Endothelial cell of umbilical vein (primary cell): ENCODE results near the gene CARS1. TPM values are rescaled to one million over a fixed set of nuclear protein-coding genes. Genes with fewer than 3 reads are reported as not detected.

ENCODE experiments used
- BruUV-seq: library from RNA; stranded (reverse); fragments of 400-500 nt; replicated peaks from 2 replicates; lab custom pipeline; 2021; lab: Mats Ljungman, UMichigan
- CTCF ChIA-PET: fragments of 300-600, 350-600 bp; sonication (Branson Sonifier 250); formaldehyde crosslinking; loops from one replicate; lab custom pipeline; 2021; ENCODE audit warnings: antibody characterized with exemption, inconsistent platforms; lab: Charles Lee
- POLR2A ChIA-PET: fragments of 300-600, 350-600 bp; sonication (Branson Sonifier 250); formaldehyde crosslinking; loops from one replicate; lab custom pipeline; 2021; ENCODE audit warnings: antibody characterized with exemption, inconsistent platforms; lab: Charles Lee
- DNase-seq: peaks from one replicate; pipeline ENCODE4 v3.0.0-alpha.2; 2011; ENCODE audit warnings: low read depth, low spot score
- FAIRE-seq: peaks from 2 replicates; lab custom pipeline; 2011; peaks lifted over from hg19 to GRCh38; lab: Jason Lieb, UNC
- H2AFZ ChIP-seq: 2 replicates; pipeline ENCODE4 v1.6.0; 2012; ENCODE audit warnings: low read depth, low read length, control low read depth, inconsistent platforms
- H3K27ac ChIP-seq: 2 replicates; pipeline ENCODE4 v1.5.1; 2011; ENCODE audit warnings: low read depth, mild to moderate bottlenecking, control low read depth, low read length, moderate library complexity; ENCODE audit not compliant: insufficient read depth
- H3K27me3 ChIP-seq, 2 experiments: 2 replicates each; pipeline versions ENCODE4 v1.6.0 to v1.6.1; 2011; ENCODE audit warnings: low read length in 2 of 2, mixed read lengths in 1 of 2; ENCODE audit not compliant: control insufficient read depth in 2 of 2, insufficient read depth in 2 of 2
- H3K36me3 ChIP-seq, 2 experiments: 2 replicates in 1 of 2; 3 replicates in 1 of 2; pipeline ENCODE4 v1.5.1; 2011; ENCODE audit warnings: low read length in 2 of 2, mild to moderate bottlenecking in 1 of 2, moderate library complexity in 1 of 2; ENCODE audit not compliant: control insufficient read depth in 2 of 2, insufficient read depth in 2 of 2; ENCODE audit errors: extremely low read depth in 1 of 2
- H3K4me1 ChIP-seq: 3 replicates; pipeline ENCODE4 v1.5.1; 2011; ENCODE audit warnings: mild to moderate bottlenecking, low read length; ENCODE audit not compliant: control insufficient read depth, insufficient read depth; ENCODE audit errors: extremely low read depth
- H3K4me2 ChIP-seq: 2 replicates; pipeline ENCODE4 v1.6.1; 2011; ENCODE audit warnings: low read length, control low read depth, mixed read lengths; ENCODE audit not compliant: insufficient read depth
- H3K4me3 ChIP-seq, 3 experiments: fragments of 200-600 bp in 1 of 3; sonication (generic), shearing (Covaris generic) in 1 of 3; replicated peaks in 1 of 3; 2 replicates each; pipeline ENCODE4 v1.5.1; 2011 to 2016; ENCODE audit warnings: control low read depth in 3 of 3, low read length in 3 of 3, mild to moderate bottlenecking in 2 of 3, inconsistent platforms in 1 of 3, low read depth in 1 of 3, moderate library complexity in 1 of 3; ENCODE audit not compliant: insufficient read depth in 1 of 3
- H3K79me2 ChIP-seq: 2 replicates; pipeline ENCODE4 v1.6.0; 2012; ENCODE audit warnings: low read length, inconsistent platforms; ENCODE audit not compliant: control insufficient read depth, insufficient read depth
- H3K9ac ChIP-seq: replicated peaks from 2 replicates; pipeline ENCODE3; 2011; ENCODE audit warnings: low read length, control low read depth; ENCODE audit not compliant: insufficient read depth; ENCODE audit errors: extremely low read depth
- H3K9me1 ChIP-seq: replicated peaks from 3 replicates; pipeline ENCODE4 v1.6.0; 2011; ENCODE audit warnings: mild to moderate bottlenecking, low read length; ENCODE audit not compliant: control insufficient read depth, insufficient read depth; ENCODE audit errors: extremely low read depth
- H3K9me3 ChIP-seq: replicated peaks from 2 replicates; pipeline ENCODE4 v1.5.1; 2012; ENCODE audit warnings: low read length, inconsistent platforms; ENCODE audit not compliant: control insufficient read depth, insufficient read depth
- H4K20me1 ChIP-seq: replicated peaks from 2 replicates; pipeline ENCODE3; 2011; ENCODE audit warnings: mild to moderate bottlenecking, low read length; ENCODE audit not compliant: control insufficient read depth, insufficient read depth; ENCODE audit errors: extremely low read depth
- EZH2 ChIP-seq: IDR thresholded peaks from 2 replicates; pipeline ENCODE4 v1.6.1; 2012; ENCODE audit warnings: borderline replicate concordance, low read depth, mild to moderate bottlenecking, moderate library complexity, low read length, inconsistent platforms; ENCODE audit not compliant: severe bottlenecking
- FOS ChIP-seq: IDR thresholded peaks from 2 replicates; pipeline ENCODE4 v1.6.1; 2011; ENCODE audit warnings: mild to moderate bottlenecking, low read length, moderate library complexity, borderline replicate concordance; ENCODE audit not compliant: insufficient read depth
- JUN ChIP-seq: IDR thresholded peaks from 2 replicates; pipeline ENCODE4 v1.6.1; 2011; ENCODE audit warnings: borderline replicate concordance, low read depth; ENCODE audit not compliant: insufficient read length, insufficient read depth
- POLR2AphosphoS5 ChIP-seq: IDR thresholded peaks from 2 replicates; pipeline ENCODE4 v1.6.1; 2012; ENCODE audit warnings: low read depth, mild to moderate bottlenecking, control low read depth, low read length, moderate library complexity; ENCODE audit not compliant: insufficient read depth
- dilution Hi-C: fragments of 300-500 bp; cut with MboI; formaldehyde crosslinking; loops from one replicate; pipeline ENCODE4 v1.15.0; 2019; ENCODE audit warnings: low sequenced_read_pairs; ENCODE audit not compliant: extremely low pct_ligation_motif_present
- intact Hi-C: fragments of 100-400 bp; cut with micrococcal nuclease; formaldehyde crosslinking; loops from one replicate; pipeline ENCODE4 v1.10.0; 2022
- polyA plus RNA-seq, 4 experiments: library from polyadenylated mRNA; depleted of rRNA in 3 of 4; stranded (reverse) in 3 of 4; unstranded in 1 of 4; fragments of >200 nt; gene quantifications; 2 replicates each; pipeline versions ENCODE4 v1.2.1 to v1.2.3, GENCODE V29; 2011 to 2012; ENCODE audit warnings: missing spikeins in 1 of 4
- total RNA-seq: library from RNA; stranded (reverse); gene quantifications from 2 replicates; pipeline ENCODE4 v1.2.3, GENCODE V29; 2021
- TF ChIP-seq, protein P1 (sequence below): IDR thresholded peaks from 2 replicates; pipeline ENCODE4 v1.6.1; 2011; ENCODE audit not compliant: insufficient read depth, insufficient read length
- TF ChIP-seq, protein P2 (sequence below), 2 donors: IDR thresholded peaks; 1 replicate in 1 of 2; 2 replicates in 1 of 2; pipeline ENCODE4 v1.5.1; 2011; ENCODE audit warnings: low read length in 2 of 2, mild to moderate bottlenecking in 2 of 2, moderate library complexity in 2 of 2, control low read depth in 1 of 2, inconsistent platforms in 1 of 2, low read depth in 1 of 2; ENCODE audit not compliant: insufficient read depth in 1 of 2; ENCODE audit errors: extremely low read depth in 1 of 2

Gene CARS1
- total and polyA plus RNA-seq, 2 donors (not counting 3 experiments of a cell fraction or from before 2014, with no cell fraction given): 43.5 to 66.2 TPM

DNA sequence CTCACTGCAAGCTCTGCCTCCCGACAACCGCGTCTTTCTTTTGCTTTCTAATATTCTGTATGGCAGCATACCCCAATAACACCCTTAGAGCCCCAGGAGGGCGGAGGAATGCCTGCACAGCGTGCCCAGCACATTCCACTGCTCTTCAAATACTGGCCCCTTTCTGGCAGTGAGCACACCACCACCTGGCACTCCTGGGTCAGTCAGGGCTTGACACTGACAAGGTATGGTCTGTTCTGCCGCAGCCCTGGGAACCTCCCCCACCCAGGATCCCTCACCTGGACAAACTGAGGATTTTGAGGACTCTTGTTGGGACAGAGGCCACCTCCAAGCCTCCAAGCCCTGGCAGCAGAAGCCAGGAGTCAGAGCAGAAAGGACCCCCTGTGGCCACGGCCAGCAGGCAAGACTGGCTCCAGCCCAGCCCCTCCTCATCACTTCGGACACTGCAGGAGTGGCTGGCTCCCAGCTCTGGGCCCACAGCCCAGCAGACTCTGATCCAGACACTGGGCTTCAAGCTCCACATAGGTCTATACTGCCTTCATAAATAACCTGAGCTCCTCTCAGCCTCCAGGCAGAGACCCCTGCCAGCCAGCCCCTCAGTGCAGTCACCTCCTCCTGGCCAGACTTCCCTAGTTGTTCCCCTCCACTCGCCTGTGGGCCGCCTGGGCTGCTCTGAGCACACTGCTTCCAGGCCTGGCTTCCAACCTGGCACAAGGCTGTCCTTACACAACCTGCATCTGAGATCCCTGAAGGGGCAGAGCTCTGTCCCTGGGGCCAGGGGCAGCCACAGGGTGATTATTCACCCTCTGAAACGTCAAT is 14.5 kb downstream of the CARS1 start:
- H3K27me3 ChIP-seq: no peaks in the 10 kb centered on the region
- no peak overlapping the region for H3K4me3 ChIP-seq
- ChIA-PET CTCF (interaction anchor here (1.1 to 2.2 kb wide), 3 partner anchors 44 to 152 kb away, joined by 3 to 12 read pairs (median 3); no protein-coding TSS in a partner anchor), POLR2A (no interaction called here)
- peak overlapping the region; percentile 39 for H3K27ac ChIP-seq
- dilution Hi-C loops: no loop called here
- H2AFZ ChIP-seq: no peak overlapping the region
- DNase-seq: no peak
- no peaks in the 10 kb centered on the region for H3K9me1 ChIP-seq
- no peaks in the 10 kb centered on the region for H4K20me1 ChIP-seq
- FAIRE-seq: no peak
- no peak for TF ChIP-seq FOS
- TF ChIP-seq POLR2AphosphoS5: no peak
- TF ChIP-seq JUN: no peak
- TF ChIP-seq, protein P1, sequence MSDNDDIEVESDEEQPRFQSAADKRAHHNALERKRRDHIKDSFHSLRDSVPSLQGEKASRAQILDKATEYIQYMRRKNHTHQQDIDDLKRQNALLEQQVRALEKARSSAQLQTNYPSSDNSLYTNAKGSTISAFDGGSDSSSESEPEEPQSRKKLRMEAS: no peak
- TF ChIP-seq, protein P2, sequence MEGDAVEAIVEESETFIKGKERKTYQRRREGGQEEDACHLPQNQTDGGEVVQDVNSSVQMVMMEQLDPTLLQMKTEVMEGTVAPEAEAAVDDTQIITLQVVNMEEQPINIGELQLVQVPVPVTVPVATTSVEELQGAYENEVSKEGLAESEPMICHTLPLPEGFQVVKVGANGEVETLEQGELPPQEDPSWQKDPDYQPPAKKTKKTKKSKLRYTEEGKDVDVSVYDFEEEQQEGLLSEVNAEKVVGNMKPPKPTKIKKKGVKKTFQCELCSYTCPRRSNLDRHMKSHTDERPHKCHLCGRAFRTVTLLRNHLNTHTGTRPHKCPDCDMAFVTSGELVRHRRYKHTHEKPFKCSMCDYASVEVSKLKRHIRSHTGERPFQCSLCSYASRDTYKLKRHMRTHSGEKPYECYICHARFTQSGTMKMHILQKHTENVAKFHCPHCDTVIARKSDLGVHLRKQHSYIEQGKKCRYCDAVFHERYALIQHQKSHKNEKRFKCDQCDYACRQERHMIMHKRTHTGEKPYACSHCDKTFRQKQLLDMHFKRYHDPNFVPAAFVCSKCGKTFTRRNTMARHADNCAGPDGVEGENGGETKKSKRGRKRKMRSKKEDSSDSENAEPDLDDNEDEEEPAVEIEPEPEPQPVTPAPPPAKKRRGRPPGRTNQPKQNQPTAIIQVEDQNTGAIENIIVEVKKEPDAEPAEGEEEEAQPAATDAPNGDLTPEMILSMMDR (IDR thresholded peaks at IDR 0.05; ENCODE audit: extremely low read depth in 1 of 2, insufficient read depth in 1 of 2, low read depth in 1 of 2, low read length in 2 of 2): no peak
- no peak for TF ChIP-seq EZH2
- no peak overlapping the region for H3K4me2 ChIP-seq
- H3K9ac ChIP-seq: no peak overlapping the region
- BruUV-seq: no TSS peak
- peaks cover 7% of the 10 kb centered on the region for H3K4me1 ChIP-seq
- peaks cover 5 to 16% of the 10 kb centered on the region in 2 experiments for H3K36me3 ChIP-seq
- no peaks in the 10 kb centered on the region for H3K9me3 ChIP-seq
- intact Hi-C loops: no loop called here
- peaks cover 46% of the 10 kb centered on the region for H3K79me2 ChIP-seq
